Measurements from ENCODE around the gene SCAF4. TPM values are rescaled to one million over a fixed set of nuclear protein-coding genes. Genes with fewer than 3 reads are reported as not detected.
"Not testable (repeated sequence)": the region's sequence is repeated elsewhere in the genome, so short reads cannot be mapped to it uniquely, and the experiment has no call there.

Gene SCAF4
- total RNA-seq, 1 experiment from 2014 or later, result 31.2 TPM

DNA sequence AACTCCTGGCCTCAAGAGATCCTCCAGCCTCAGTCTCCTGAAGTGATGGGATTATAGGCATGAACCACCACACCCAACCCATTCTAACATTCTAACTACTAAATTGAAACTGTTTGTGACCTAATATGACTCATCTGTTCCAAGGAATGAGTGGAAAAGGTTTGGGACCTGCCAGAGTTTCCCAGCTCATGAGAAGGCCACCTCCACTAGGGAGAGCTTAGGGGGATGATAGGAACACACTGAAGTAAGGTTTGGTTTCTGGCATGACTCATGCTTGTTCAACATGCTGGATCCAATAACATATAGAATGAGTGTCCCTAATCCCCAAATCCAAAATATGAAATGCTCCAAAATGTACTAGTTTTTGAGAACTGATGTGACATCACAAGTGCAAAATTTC, 18.9 kb upstream of the SCAF4 start:
- DNase-seq, result no peak
- no TSS peak for BruUV-seq (replicated peaks)
- Mint-ChIP-seq H3K27ac (ENCODE audit: unreplicated experiment) (no peak overlapping the region), H3K27me3 (ENCODE audit: unreplicated experiment) (peaks cover 10% of the 10 kb centered on the region), H3K4me3 (ENCODE audit: low read depth, unreplicated experiment) (no peak overlapping the region), H3K9me3 (ENCODE audit: low read depth, unreplicated experiment) (no peaks in the 10 kb centered on the region), H3K4me1 (ENCODE audit: low read depth, unreplicated experiment) (no peaks in the 10 kb centered on the region), H3K36me3 (ENCODE audit: insufficient read depth, unreplicated experiment) (no peaks in the 10 kb centered on the region)
- TF ChIP-seq, protein P1, sequence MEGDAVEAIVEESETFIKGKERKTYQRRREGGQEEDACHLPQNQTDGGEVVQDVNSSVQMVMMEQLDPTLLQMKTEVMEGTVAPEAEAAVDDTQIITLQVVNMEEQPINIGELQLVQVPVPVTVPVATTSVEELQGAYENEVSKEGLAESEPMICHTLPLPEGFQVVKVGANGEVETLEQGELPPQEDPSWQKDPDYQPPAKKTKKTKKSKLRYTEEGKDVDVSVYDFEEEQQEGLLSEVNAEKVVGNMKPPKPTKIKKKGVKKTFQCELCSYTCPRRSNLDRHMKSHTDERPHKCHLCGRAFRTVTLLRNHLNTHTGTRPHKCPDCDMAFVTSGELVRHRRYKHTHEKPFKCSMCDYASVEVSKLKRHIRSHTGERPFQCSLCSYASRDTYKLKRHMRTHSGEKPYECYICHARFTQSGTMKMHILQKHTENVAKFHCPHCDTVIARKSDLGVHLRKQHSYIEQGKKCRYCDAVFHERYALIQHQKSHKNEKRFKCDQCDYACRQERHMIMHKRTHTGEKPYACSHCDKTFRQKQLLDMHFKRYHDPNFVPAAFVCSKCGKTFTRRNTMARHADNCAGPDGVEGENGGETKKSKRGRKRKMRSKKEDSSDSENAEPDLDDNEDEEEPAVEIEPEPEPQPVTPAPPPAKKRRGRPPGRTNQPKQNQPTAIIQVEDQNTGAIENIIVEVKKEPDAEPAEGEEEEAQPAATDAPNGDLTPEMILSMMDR (IDR thresholded peaks at IDR 0.05; ENCODE audit: unreplicated experiment), result no peak
- intact Hi-C loops (cut with micrococcal nuclease; ENCODE audit: unreplicated experiment), result no loop called here
- CTCF ChIA-PET, result no interaction called here

- H3K27ac Mint-ChIP-seq (ENCODE audit: unreplicated experiment), result no peak overlapping the region
These were observed 12.4 kb upstream of the SCAF4 start for GRCh38 chr21:31744182-31744800.

DNA sequence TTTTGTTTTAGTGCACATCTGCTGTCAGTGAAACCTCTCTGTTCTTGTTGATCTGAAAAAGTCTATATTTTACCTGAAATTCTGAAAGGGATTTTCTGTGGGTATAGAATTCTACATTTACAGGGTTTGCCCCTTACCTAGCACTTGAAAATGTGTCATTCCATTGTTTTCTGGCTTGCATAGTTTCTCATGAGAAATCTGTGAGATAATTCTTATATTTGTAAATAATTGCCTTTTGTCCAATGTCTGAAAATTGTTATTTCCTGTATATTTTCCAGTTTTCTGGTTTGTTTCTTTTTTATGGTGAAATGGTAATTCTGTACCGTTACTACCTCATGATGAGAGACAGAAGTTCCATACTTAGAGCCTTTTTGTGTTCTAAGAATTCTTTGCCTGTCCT, 11.8 kb upstream of the SCAF4 start:
- no peak for DNase-seq
- TF ChIP-seq, protein P1 (IDR thresholded peaks at IDR 0.05; ENCODE audit: unreplicated experiment), result no peak
- Mint-ChIP-seq H3K9me3 (ENCODE audit: low read depth, unreplicated experiment) (no peaks in the 10 kb centered on the region), H3K4me3 (ENCODE audit: low read depth, unreplicated experiment) (no peak overlapping the region), H3K27me3 (ENCODE audit: unreplicated experiment) (peaks cover 10% of the 10 kb centered on the region), H3K27ac (ENCODE audit: unreplicated experiment) (no peak overlapping the region), H3K36me3 (ENCODE audit: insufficient read depth, unreplicated experiment) (no peaks in the 10 kb centered on the region), H3K4me1 (ENCODE audit: low read depth, unreplicated experiment) (no peaks in the 10 kb centered on the region)
- intact Hi-C loops (cut with micrococcal nuclease; ENCODE audit: unreplicated experiment), result no loop called here
- no TSS peak for BruUV-seq (replicated peaks)
- CTCF ChIA-PET, result interaction anchor here (0.7 kb wide), 1 partner anchor 470 kb away, joined by 3 read pairs; no protein-coding TSS in a partner anchor

More at GRCh38 chr21:31744182-31744800, 12.4 kb upstream of the SCAF4 start:
- CTCF ChIA-PET, result no interaction called here
- Mint-ChIP-seq H3K27me3 (ENCODE audit: unreplicated experiment) (peaks cover 10% of the 10 kb centered on the region), H3K4me3 (ENCODE audit: low read depth, unreplicated experiment) (no peak overlapping the region), H3K9me3 (ENCODE audit: low read depth, unreplicated experiment) (no peaks in the 10 kb centered on the region), H3K36me3 (ENCODE audit: insufficient read depth, unreplicated experiment) (no peaks in the 10 kb centered on the region), H3K4me1 (ENCODE audit: low read depth, unreplicated experiment) (no peaks in the 10 kb centered on the region)
- intact Hi-C loops (cut with micrococcal nuclease; ENCODE audit: unreplicated experiment), result no loop called here
- TF ChIP-seq, protein P1 (IDR thresholded peaks at IDR 0.05; ENCODE audit: unreplicated experiment), result no peak
- no peak for DNase-seq
- BruUV-seq (replicated peaks), result no TSS peak

DNA sequence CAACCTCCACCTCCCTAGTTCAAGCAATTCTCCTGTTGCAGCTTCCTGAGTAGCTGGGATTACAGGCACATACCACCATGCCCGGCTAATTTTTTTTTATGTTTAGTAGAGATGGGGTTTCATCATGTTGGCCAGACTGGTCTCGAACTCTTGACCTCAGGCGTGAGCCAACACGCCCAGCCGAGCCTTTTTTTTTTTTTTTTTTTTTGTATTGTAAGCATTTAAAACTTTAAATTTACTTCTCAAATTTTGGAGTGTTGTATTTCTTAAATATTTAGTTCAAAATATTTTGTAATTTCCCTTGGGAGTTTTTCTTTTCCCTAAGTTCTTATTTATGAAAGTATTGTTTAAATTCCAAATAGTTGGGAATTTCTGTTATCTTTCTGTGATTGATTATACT, 9.2 kb upstream of the SCAF4 start:
- TF ChIP-seq, protein P1 (IDR thresholded peaks at IDR 0.05; ENCODE audit: unreplicated experiment), result no peak
- Mint-ChIP-seq H3K4me3 (ENCODE audit: low read depth, unreplicated experiment) (no peak overlapping the region), H3K27me3 (ENCODE audit: unreplicated experiment) (no peaks in the 10 kb centered on the region), H3K9me3 (ENCODE audit: low read depth, unreplicated experiment) (no peaks in the 10 kb centered on the region), H3K27ac (ENCODE audit: unreplicated experiment) (no peak overlapping the region), H3K4me1 (ENCODE audit: low read depth, unreplicated experiment) (no peaks in the 10 kb centered on the region), H3K36me3 (ENCODE audit: insufficient read depth, unreplicated experiment) (no peaks in the 10 kb centered on the region)
- intact Hi-C loops (cut with micrococcal nuclease; ENCODE audit: unreplicated experiment), result no loop called here
- CTCF ChIA-PET, result no interaction called here
- no TSS peak for BruUV-seq (replicated peaks)
- no peak for DNase-seq

GRCh38 chr21:31737586-31738397, 5.9 kb upstream of the SCAF4 start:
- H3K27me3 Mint-ChIP-seq (ENCODE audit: unreplicated experiment); H3K4me1 Mint-ChIP-seq (ENCODE audit: low read depth, unreplicated experiment); H3K27ac Mint-ChIP-seq (ENCODE audit: unreplicated experiment); CTCF ChIA-PET; H3K9me3 Mint-ChIP-seq (ENCODE audit: low read depth, unreplicated experiment); DNase-seq; H3K4me3 Mint-ChIP-seq (ENCODE audit: low read depth, unreplicated experiment); BruUV-seq (replicated peaks); intact Hi-C loops (cut with micrococcal nuclease; ENCODE audit: unreplicated experiment); H3K36me3 Mint-ChIP-seq (ENCODE audit: insufficient read depth, unreplicated experiment): not testable (repeated sequence)
